HEK293T (cell line): ENCODE data around the gene PKP3.
"Not testable (repeated sequence)": the region's sequence is repeated elsewhere in the genome, so short reads cannot be mapped to it uniquely, and the experiment has no call there.

ENCODE experiments used
- ARNT ChIP-seq: fragments of 450-650 bp; IDR thresholded peaks from 2 replicates; pipeline ENCODE4 v1.6.1; 2017; ENCODE audit warnings: mild to moderate bottlenecking
- BHLHE40 ChIP-seq: fragments of 450-650 bp; IDR thresholded peaks from 2 replicates; pipeline ENCODE4 v1.6.1; 2016; ENCODE audit warnings: mild to moderate bottlenecking, moderate library complexity, borderline replicate concordance
- FOXA1 ChIP-seq: fragments of 450-650 bp; IDR thresholded peaks from 2 replicates; pipeline ENCODE4 v1.6.1; 2016; ENCODE audit warnings: mild to moderate bottlenecking
- FOXM1 ChIP-seq: fragments of 450-650 bp; IDR thresholded peaks from 2 replicates; pipeline ENCODE4 v1.6.1; 2017; ENCODE audit warnings: mild to moderate bottlenecking, borderline replicate concordance
- HDGF ChIP-seq: fragments of 450-650 bp; IDR thresholded peaks from 2 replicates; pipeline ENCODE4 v1.6.1; 2017; ENCODE audit warnings: antibody characterized with exemption, borderline replicate concordance
- L3MBTL2 ChIP-seq: fragments of 450-650 bp; conservative IDR thresholded peaks from 2 replicates; pipeline ENCODE4 v1.6.1; 2016; ENCODE audit warnings: mild to moderate bottlenecking
- TF ChIP-seq, protein P1 (sequence below): fragments of 450-650 bp; IDR thresholded peaks from 2 replicates; pipeline ENCODE4 v1.6.1; 2016

- TF ChIP-seq BHLHE40, L3MBTL2, ARNT, FOXA1, HDGF, FOXM1: not testable (repeated sequence)
- TF ChIP-seq, protein P1, sequence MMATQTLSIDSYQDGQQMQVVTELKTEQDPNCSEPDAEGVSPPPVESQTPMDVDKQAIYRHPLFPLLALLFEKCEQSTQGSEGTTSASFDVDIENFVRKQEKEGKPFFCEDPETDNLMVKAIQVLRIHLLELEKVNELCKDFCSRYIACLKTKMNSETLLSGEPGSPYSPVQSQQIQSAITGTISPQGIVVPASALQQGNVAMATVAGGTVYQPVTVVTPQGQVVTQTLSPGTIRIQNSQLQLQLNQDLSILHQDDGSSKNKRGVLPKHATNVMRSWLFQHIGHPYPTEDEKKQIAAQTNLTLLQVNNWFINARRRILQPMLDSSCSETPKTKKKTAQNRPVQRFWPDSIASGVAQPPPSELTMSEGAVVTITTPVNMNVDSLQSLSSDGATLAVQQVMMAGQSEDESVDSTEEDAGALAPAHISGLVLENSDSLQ: not testable (repeated sequence)
Observed at GRCh38 chr11:389369-389768, 4.6 kb upstream of the PKP3 start.
